ENCODE measurements around the gene ARFIP1. TPM values are rescaled to one million over a fixed set of nuclear protein-coding genes. Genes with fewer than 3 reads are reported as not detected.

ARFIP1 gene
- total RNA-seq, 3 donors from 2014 or later, result 41.9 to 81.4 (median 50.1) TPM

- ATAC-seq, result no peak
- DNase-seq, result no peak
- TF ChIP-seq CTCF (IDR thresholded peaks at IDR 0.05), result no peak
- peaks cover 9% of the 10 kb centered on the region for H3K4me1 ChIP-seq (ENCODE audit: low read depth)
- H3K36me3 ChIP-seq (ENCODE audit: low read depth), result no peaks in the 10 kb centered on the region
- H3K4me3 ChIP-seq, result no peak overlapping the region
- intact Hi-C loops (cut with DNase I, micrococcal nuclease), result no loop called here
- H3K9me3 ChIP-seq, result no peaks in the 10 kb centered on the region
These were observed 26.9 kb downstream of the ARFIP1 start for GRCh38 chr4:152806501-152807125.

- Histone ChIP-seq H3K36me3 (ENCODE audit: low read depth) (no peaks in the 10 kb centered on the region), H3K9me3 (no peaks in the 10 kb centered on the region), H3K4me3 (no peak overlapping the region), H3K4me1 (ENCODE audit: low read depth) (peaks cover 9% of the 10 kb centered on the region)
- no peak for TF ChIP-seq CTCF (IDR thresholded peaks at IDR 0.05)
- ATAC-seq (no peak), DNase-seq (no peak)
- intact Hi-C loops (cut with DNase I, micrococcal nuclease), result no loop called here
These were observed 27.6 kb downstream of the ARFIP1 start for GRCh38 chr4:152807294-152807829.

- ATAC-seq (no peak), DNase-seq (no peak)
- no peaks in the 10 kb centered on the region for H3K9me3 ChIP-seq
- intact Hi-C loops (cut with DNase I, micrococcal nuclease), result no loop called here
- H3K36me3 ChIP-seq (ENCODE audit: low read depth), result no peaks in the 10 kb centered on the region
- no peak overlapping the region for H3K4me3 ChIP-seq
- H3K4me1 ChIP-seq (ENCODE audit: low read depth), result peaks cover 9% of the 10 kb centered on the region
- no peak for TF ChIP-seq CTCF (IDR thresholded peaks at IDR 0.05)
These were observed 28.9 kb downstream of the ARFIP1 start for GRCh38 chr4:152808670-152809069.

- intact Hi-C loops (cut with DNase I, micrococcal nuclease), result no loop called here
- peak; percentile 70 for ATAC-seq
- DNase-seq, result no peak
- no peak for TF ChIP-seq CTCF (IDR thresholded peaks at IDR 0.05)
- H3K36me3 ChIP-seq (ENCODE audit: low read depth), result no peaks in the 10 kb centered on the region
- peaks cover under 1% of the 10 kb centered on the region for H3K4me1 ChIP-seq (ENCODE audit: low read depth)
- no peaks in the 10 kb centered on the region for H3K9me3 ChIP-seq
- no peak overlapping the region for H3K4me3 ChIP-seq
These were observed 31.0 kb downstream of the ARFIP1 start for GRCh38 chr4:152810715-152811287.

GRCh38 chr4:152815078-152815477 lies 35.3 kb downstream of the ARFIP1 start:
- Histone ChIP-seq H3K4me1 (ENCODE audit: low read depth) (no peaks in the 10 kb centered on the region), H3K9me3 (no peaks in the 10 kb centered on the region), H3K36me3 (ENCODE audit: low read depth) (no peaks in the 10 kb centered on the region), H3K4me3 (no peak overlapping the region)
- DNase-seq, result no peak
- intact Hi-C loops (cut with DNase I, micrococcal nuclease), result no loop called here
- ATAC-seq, result no peak
- no peak for TF ChIP-seq CTCF (IDR thresholded peaks at IDR 0.05)
